Adipose tissue (tissue), 3 donors: ENCODE results near the gene ITGA3. TPM values are rescaled to one million over a fixed set of nuclear protein-coding genes. Genes with fewer than 3 reads are reported as not detected.

Source experiments
- H3K27ac ChIP-seq: one replicate; pipeline ENCODE4 v1.5.1; 2013; ENCODE audit warnings: low read depth, low read length
- WGBS, 3 donors: extraction: QIAGEN DNeasy Blood & Tissue Kit; methylation state at CpG; one replicate each; pipeline ENCODE4 v1.1.7; 2013; 5-methylcytosine and 5-hydroxymethylcytosine counted together
- polyA plus RNA-seq, 3 donors: library from polyadenylated mRNA; stranded (reverse); fragments of 200-250 nt; gene quantifications; one replicate each; pipeline ENCODE4 v1.2.3, GENCODE V29; 2013
- donor health status: healthy with polysubstance abuse.
- donor health status: Bipolar disorder and iron deficiency.
- donor health status: healthy.

ITGA3 gene
- polyA plus RNA-seq, 3 donors = 13.2 to 19.1 (median 13.4) TPM

DNA sequence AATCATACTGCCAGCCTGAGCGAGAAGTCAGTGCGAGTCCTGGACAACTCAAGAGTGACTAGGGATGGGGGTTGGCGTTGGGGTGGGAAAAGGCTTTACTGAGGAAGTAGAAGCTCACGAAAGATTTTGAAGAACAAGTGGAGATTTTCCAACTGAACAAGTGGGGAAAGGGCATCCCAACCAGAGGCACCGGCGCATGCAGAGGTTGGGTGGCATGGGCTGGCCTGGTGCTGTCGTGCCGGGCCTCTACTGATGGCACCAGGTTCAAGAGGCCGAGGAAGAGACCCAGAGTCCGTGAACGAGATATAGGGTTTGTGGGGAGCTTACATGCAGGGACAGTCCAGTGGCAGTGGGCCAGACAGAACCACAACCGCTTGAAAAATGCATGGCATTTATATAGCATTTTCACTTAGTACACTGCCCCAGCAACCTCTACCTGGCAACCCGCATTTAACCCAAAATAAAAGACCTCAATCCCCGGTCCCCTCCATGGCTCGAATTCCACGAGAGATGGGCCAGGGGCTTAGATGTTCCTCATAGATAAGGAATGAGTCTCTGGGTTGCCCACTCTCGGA, 7.7 kb upstream of the ITGA3 start:
- H3K27ac ChIP-seq = no peak overlapping the region
- 92 to 94% (median 94%) methylated on average over 17 of the region's 17 CpGs for WGBS, 3 donors

DNA sequence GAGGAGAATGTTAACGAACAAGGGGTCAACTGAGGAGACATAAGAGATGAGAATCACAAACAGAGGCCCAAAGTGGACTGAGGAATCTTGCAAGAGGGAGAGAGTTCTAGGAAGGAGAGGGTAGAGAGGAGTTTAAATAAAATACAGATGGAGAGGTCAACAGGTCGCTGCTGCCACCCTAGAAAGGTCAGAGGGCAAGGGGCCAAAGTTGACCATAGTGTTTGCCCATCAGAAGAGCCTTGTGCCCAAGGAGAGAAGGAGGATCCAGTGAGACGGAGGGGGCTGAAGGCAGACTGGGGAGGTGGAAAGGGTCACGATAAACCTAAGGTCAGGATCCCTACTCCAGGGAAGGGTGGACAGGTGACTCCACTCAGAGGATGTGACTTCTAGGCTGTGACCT, 6.9 kb upstream of the ITGA3 start:
- 78 to 84% (median 83%) methylated on average over 4 of the region's 4 CpGs for WGBS, 3 donors
- H3K27ac ChIP-seq = no peak overlapping the region

GRCh38 chr17:50049636-50050035, 6.3 kb upstream of the ITGA3 start:
- 75 to 88% (median 86%) methylated on average over 3 of the region's 3 CpGs for WGBS, 3 donors
- H3K27ac ChIP-seq = no peak overlapping the region

- H3K27ac ChIP-seq = no peak overlapping the region
- WGBS, 3 donors = 90 to 93% (median 92%) methylated on average over 12 of the region's 12 CpGs
These were observed 5.4 kb upstream of the ITGA3 start for GRCh38 chr17:50050431-50051032.

- 75 to 84% (median 82%) methylated on average over 4 of the region's 4 CpGs for WGBS, 3 donors
- H3K27ac ChIP-seq = no peak overlapping the region
These were observed 4.8 kb upstream of the ITGA3 start for GRCh38 chr17:50051082-50051576.

DNA sequence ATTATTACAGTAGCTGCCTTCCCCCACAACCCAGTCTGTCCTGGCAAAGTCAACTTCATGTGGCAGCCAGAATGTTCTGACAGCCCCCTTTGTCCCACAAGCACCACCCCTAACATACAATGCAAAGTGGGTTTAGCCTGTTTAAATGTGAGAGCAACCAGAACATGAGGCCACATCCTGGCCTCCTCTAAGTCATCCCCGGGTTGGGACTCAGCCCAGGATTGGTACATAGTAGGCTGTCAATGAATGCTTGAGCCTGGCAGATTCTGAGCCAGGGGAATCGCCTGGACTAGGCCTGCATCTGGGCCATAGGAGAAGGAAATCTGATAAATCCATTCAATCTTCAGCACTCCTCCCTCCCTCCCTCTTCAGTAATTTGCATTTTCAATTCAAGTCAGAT, 4.3 kb upstream of the ITGA3 start:
- WGBS, 3 donors = 65 to 74% (median 74%) methylated on average over 2 of the region's 2 CpGs
- no peak overlapping the region for H3K27ac ChIP-seq

- 40 to 95% (median 95%) methylated on average over 6 of the region's 6 CpGs for WGBS, 3 donors
- no peak overlapping the region for H3K27ac ChIP-seq
These were observed 3.6 kb upstream of the ITGA3 start for GRCh38 chr17:50052241-50052796.

GRCh38 chr17:50052822-50053653, 2.9 kb upstream of the ITGA3 start:
- 48 to 63% (median 52%) methylated on average over 7 of the region's 7 CpGs for WGBS, 3 donors
- H3K27ac ChIP-seq = no peak overlapping the region

- no peak overlapping the region for H3K27ac ChIP-seq
- 58 to 74% (median 65%) methylated on average over 3 of the region's 3 CpGs for WGBS, 3 donors
These were observed 2.3 kb upstream of the ITGA3 start for GRCh38 chr17:50053654-50053960.

DNA sequence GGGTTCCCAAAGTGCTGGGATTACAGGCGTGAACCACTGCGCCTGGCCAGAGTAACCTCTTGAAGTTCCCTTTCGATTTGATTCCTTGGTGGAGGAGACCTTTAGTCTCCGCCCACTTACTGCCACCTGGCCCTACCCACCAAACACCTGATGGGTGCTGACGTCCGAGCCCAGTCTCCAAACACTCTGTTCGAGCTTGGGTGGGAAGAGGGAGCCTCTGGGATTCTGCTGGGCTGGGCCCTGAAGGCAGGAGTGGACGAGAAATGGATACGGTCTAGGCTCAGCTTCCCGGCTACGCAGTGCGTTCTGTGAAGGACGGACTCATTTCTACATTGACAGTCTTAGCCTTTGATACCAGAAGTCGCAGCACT, 870 bp upstream of the ITGA3 start:
- 5 to 17% (median 6%) methylated on average over 14 of the region's 14 CpGs for WGBS, 3 donors
- no peak overlapping the region for H3K27ac ChIP-seq

DNA sequence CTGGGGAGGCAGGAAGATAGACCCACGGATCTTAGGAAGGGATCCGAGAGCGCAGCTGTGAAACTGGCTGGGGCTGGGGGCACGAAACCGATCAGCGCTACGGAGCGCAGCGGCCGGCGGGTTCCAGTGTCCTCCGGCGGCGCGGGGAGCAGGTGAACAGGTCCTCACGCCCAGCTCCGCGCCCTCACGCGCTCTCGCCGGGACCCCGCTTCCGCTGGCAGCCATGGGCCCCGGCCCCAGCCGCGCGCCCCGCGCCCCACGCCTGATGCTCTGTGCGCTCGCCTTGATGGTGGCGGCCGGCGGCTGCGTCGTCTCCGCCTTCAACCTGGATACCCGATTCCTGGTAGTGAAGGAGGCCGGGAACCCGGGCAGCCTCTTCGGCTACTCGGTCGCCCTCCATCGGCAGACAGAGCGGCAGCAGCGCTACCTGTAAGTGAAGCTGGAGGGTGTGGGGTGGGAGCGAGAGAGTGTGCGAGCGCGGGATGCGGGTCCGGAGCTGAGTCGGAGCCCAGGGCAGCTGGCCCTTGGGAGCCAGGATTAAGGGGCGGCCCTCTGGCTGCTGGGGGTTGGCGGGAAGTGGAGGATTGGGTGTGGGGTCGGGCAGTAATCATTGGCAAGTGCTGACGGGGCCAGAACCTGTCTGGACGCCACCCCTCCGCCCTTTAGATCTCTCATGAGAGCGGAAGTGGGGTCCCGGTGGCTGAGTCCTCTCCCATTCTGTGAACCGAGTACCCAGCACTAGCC, 479 bp downstream of the ITGA3 start:
- 0 to 2% (median 1%) methylated on average over 52 to 64 of the region's 64 CpGs for WGBS, 3 donors
- no peak overlapping the region for H3K27ac ChIP-seq

- WGBS, 3 donors = 25 to 43% (median 37%) methylated on average over 15 of the region's 15 CpGs
- no peak overlapping the region for H3K27ac ChIP-seq
These were observed 1.0 kb downstream of the ITGA3 start for GRCh38 chr17:50056961-50057330.

GRCh38 chr17:50057521-50057991, 1.6 kb downstream of the ITGA3 start:
- 52 to 85% (median 84%) methylated on average over 9 of the region's 9 CpGs for WGBS, 3 donors
- no peak overlapping the region for H3K27ac ChIP-seq

DNA sequence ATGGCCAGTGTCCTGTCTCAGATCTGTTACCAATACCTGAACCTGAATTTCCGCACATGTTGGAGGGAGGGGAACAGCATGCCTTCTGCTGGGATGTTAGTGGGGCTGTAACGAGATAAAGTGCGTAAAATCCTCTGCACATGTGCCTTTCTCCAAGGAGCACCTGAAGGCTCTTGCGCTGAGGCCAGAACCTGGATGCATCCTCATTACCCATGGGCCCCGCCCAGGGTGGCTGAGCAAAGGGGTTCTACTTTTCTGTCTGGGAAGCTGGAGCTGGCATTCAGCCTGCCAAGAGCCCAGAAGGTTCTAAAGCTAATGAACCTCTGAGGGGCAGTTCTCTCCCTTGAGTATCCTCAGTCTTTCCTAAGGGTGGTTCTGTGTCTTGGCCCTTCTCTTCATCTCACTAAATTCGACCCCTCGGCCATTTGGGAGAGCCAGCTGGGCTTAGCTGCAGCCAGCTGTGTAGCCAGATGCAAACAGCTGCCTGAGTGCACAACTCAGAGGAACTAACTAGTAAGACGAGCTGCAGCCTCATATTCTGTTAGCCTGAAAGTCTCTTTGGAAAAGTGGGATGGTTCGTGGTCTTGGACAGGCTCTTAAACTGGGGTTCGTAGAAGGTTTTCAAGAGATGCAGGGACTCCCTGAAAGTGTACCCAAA, 2.5 kb downstream of the ITGA3 start:
- H3K27ac ChIP-seq = no peak overlapping the region
- 81 to 86% (median 84%) methylated on average over 10 of the region's 10 CpGs for WGBS, 3 donors

DNA sequence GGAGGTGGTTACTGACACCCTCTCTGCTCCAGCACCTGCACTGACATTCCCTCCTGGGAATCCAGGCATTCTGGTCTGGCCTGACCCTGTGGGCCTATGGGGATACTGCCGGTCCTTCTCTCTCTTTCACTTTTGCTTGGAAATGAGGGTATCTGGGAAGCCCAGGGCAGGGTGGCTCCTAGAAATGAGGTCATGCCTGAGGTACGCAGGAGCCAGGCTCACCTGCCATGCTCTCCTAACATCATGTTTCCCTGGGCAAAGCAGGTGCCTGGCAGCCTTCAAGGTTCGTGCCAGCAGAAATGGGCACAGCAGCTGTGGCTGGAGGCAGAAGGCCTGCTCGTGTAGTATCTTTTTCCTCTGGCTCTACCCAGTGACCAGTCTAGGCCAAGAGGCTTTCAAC, 3.3 kb downstream of the ITGA3 start:
- no peak overlapping the region for H3K27ac ChIP-seq
- 26 to 75% (median 65%) methylated on average over 4 of the region's 4 CpGs for WGBS, 3 donors

- no peak overlapping the region for H3K27ac ChIP-seq
- 46 to 70% (median 52%) methylated on average over 5 of the region's 5 CpGs for WGBS, 3 donors
These were observed 3.9 kb downstream of the ITGA3 start for GRCh38 chr17:50059759-50060273.

DNA sequence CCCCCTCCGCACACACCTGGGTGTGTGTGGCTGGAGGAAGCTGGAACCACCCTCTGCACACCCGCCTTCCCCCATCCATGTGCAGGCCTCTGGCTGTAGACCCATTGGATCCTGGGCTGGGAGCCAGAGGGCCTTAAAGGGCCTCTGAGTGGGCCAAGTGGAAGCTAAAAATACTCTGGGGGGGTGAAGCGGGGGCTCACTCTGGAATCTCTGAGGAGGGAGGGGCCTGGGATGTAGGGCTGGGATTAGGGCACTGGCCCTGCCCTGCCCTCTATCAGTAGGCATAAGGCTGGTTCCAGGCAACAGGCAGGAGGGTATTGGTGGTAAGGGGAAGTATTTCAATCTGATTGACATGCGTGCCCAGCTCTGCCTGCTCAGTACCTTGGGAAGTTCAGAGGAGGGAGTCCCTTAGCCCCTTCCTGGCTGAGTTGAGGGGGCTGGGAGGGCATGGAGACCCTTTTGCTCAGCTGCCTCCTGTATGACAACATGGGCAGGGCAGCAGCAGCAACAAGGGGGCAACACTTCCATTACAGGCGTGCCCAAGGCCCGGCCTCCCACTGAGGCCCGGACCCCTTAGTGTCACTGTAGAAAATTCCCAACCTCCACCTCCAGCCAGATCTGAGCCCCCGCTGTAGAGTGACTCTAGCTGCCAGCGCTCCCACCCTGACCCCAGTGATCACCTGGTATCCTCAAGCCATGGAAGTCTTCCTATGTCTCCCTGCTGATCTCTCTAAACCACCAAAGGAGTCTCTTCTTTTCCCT, 5.2 kb downstream of the ITGA3 start:
- WGBS, 3 donors = 81 to 84% (median 83%) methylated on average over 9 of the region's 9 CpGs
- H3K27ac ChIP-seq = no peak overlapping the region
